ENCODE data around the gene CPOX.

Gene CPOX

DNA sequence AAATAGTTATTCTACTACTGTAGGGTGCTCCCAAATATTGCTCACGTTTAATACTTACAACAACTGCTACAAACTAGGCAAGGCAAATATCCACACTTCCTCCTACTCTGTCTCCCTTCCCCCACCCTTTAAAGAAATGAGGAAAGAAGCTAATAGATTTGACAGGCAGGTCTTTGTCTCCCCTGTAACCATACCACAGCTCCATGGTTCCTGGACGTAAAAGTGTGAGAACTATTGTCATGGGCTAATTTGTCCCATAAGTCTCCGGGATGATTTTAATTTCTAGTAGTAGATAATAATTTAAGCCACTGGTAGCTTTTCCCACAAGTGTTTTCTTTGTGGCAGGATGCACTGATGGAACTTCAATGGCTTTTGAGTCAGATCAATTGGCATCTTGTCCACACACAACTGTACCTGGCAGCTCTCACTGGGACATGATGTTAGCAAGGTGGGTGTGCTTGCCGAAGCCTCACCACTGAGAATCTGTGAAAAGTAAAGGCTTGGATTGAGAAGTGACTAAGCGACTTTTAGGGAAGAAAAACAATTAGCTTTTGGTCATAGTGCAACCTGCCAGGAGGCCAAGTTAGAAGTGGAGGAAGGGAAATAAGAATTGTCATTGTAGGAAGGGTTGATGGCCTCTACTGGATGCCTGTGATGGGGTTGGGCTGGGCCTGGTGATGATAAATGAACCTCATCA is 1.4 kb upstream of the CPOX start:
- no peak for DNase-seq

DNA sequence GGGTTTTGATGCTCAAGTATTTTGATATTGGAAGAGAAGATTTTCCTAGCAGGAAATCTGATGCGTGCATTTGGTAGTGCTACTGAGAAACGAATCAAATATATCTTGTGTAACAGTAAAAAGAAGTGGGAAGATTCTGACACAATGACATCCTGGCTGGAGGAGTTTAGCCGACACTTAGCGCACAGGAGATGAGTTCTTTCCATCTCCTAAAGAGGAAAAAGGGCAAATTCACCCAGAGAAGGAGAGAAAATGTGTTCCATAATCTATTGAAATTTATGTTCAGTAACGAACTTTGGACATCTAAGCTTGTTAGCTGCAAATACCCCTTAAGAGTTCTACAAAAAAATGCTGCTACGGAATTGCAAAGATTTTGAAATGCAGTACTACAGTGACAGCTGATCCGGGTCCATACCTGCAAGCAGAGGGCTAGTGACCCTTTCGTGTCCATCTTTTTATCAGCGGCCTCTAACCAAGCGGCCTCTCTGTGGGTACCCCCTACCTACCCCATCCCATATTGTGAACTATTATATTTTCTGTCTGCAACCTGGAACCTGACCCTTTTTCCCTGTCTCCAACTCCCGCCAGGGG is 971 bp downstream of the CPOX start:
- no peak for DNase-seq

DNA sequence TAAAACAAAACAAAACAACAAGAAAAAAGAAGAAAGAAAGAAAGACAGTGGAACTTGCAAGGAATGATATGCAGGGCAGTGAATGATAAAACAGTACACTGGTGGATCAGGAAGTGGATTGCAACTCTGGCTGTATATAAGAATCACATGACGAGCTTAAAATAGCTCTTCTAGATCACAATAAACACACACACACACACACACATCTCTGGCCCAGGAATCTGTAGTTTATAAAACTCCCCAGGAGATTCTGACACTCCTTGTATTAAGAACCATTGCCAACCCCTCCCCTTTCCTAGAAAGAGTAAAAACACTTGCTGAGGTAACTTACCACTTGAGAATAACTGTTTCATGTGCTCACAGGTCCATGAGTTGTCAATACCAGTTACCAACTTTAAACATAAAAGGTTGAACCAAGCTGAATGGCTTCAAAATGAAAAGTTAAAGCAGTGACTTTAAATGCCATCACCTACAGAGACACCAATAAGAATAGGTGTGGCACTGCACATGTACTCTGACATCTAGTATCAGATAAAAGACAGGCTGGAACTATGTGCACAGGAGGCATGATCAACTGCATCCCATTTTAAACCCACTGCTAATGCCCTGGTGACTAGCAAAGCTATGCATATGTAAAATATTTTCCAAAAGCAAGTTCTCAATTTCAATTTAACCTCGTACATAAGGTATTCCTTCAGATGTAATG is 3.9 kb downstream of the CPOX start:
- peak; percentile 22 for DNase-seq

DNA sequence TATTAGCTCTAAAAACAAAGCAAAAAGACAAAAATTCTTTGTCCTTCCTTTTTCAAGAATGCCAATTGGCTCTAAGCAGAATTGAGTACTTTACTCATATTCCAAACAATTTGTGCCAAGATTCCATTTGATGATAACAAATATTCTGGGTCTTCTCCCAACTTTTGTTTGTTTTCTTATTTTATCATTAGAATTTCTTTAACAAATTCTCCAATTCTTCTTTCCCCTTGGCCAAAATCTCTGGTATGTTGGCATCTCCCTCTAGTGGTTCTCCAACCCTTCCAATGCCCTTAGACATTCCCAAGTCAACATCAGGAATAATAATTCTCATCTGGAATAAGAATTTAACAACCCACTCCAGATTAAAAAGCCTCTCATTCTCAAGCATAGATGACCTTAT is 5.3 kb downstream of the CPOX start:
- no peak for DNase-seq

DNA sequence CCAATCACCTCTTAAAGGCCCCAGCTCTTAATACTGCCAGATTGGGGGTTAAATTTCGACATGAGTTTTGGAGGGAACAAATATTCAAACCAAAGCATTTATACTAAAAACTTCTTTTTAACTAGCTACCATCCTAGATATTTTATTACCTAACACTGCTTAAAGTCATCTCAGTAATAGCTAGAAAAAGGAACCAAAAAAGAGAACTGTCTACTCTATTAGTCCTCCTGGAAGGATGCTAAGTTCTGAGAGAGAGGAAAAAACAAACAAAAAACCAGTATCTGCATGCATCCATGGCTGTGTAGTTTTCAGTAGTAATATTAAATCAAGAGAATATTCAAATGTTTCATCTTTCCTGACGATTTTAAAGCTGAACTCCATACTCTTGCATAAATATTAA is 5.8 kb downstream of the CPOX start:
- DNase-seq, result no peak

DNA sequence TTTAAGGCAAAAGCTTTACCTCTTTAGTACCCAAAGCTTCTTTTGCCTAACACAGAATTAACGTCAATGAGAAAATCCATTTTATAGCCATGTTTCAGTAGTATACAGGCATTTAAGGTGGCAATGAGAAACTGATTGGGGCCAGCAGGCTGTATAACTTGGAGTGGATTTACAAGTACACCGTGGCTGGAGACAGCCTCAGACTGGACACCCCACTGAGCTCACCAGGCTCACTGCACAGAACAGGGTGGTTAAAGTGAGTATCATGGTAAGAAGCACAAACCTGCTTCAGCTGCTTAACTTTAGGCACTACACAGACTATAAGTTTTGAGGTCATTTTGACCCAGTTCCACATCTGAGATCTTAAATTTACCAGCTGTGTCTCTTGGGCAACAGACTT is 8.9 kb downstream of the CPOX start:
- DNase-seq, result no peak

DNA sequence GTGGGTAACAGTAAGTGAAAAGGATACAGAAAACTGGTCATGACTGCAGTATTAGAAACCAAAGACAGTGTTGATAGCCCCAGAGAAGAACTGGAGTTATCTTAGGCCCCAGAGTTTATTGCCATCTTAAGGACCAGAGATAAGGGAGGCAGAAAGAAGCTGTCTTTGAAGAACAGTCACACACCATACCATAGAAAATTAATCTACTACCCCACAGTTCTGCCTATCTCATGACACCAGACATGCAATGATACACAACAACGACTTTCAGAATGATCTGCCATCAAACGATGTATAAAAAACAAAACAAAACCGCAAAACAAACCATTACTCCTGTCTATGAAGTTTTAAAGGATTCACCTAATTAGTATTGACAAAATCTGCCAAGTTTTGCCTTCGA is 9.6 kb downstream of the CPOX start:
- DNase-seq, result no peak

DNA sequence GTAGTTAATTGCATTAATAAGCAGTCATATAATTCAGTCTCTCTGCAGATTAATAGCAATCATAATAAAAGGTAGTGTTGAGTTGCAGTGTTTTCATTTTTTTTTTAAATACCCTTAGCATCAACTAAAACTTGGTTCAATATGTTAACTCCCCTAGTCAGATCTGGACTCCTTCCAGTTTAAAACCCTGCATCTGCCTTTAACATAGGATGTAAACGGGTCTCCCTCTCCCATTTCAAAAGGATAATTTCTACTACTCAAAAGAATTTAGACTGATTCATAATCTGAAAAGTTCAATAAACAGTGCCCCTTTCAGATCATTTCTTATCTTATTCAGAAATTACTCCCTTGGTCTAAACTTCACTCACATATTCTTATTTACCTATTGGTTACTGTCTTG is 11.4 kb downstream of the CPOX start:
- no peak for DNase-seq

DNA sequence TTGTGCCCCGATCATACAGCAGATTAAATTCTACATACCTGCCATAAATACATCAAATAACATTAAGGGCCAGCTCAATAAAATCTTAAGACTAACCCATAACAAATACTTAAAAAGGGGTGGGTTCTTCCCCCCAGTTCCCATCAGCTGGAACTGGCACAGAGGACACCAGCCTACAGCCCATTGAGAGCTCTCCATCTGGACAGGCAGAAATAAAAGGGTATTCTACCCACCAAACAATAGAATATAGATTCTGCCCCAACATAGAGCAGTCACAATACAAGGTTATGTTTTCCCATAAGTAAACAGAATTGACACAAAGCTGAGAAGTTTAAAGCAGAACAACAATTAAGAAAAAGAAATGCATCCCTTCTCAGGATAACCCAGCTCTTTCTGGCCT is 11.9 kb downstream of the CPOX start:
- no peak for DNase-seq

DNA sequence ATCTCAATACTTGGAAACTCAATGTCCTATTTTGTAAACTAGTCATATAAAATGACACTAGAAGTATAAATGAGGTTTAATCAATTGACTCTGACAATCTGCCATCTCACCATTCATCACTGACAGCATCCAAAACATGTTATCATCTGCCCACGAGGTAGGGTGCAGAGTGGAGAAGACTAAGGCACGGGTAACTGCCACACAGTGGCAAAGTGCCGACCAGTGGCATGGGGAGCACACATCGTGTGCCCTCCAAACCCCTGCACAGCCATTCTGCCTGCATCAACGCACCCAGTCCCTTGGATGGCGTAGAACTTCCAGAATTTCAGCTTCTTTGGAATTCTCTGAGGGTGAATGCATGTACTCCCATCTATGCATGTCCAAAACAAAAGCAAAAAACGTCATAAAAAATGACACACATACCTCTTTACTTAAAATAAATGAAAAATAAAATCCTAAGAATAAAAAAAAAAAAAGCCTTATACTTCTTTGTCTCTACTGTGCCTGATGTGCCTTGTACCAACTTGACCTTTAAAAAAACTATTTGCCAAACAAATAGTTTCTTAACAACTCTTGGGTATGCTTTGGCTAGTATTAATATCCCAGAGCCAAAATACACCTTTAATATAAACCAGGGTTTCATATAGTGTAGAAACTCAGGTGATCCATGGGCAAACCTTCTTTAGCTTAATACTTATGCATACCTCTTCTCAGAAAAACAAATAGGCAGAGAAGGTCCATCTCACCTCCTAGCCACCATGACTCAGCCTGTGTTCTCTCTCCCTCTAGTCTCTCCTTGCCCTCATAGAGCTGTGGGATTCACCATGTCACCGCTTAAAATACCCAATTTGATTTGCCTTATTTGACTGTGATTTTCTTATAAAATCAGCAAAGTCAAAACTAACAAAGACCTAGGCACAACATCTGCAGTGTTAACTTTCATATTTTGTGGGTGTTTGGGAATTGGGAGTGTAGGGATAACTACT is 12.7 kb downstream of the CPOX start:
- DNase-seq, result no peak

DNA sequence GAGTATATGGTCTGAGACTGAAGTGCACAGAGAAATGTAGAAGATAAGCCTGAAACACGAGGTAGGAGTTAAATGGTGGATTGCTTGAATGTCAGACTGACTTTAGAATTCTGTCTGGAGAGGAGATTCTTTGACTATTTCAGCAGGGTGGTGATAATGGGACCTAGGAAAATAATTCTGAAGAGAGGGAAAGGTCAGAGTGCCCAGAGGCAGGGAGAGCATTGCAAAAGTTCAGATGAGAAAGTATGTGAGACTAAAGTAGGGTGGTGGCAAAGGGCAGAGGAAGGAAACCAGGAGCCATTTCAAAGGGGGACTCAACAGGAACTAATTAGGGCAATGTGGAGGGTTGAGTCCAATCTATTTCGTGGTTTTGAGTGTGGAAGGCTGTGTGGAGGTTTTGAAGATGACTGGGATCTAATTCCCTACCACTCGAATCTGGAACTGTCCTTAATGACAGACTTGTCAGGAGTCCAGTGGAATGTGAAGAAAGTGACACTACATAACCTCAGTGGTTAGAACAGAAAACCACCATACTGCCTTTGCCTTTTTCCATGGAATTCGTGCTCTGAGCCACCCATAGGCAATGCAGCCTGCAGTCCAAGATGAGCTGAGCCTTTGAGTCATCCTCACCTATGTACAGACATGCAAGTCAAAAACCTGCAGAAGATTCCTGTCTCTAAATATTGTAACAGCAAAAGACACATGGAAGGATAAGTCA is 16.1 kb downstream of the CPOX start:
- DNase-seq, result peak; percentile 49

DNA sequence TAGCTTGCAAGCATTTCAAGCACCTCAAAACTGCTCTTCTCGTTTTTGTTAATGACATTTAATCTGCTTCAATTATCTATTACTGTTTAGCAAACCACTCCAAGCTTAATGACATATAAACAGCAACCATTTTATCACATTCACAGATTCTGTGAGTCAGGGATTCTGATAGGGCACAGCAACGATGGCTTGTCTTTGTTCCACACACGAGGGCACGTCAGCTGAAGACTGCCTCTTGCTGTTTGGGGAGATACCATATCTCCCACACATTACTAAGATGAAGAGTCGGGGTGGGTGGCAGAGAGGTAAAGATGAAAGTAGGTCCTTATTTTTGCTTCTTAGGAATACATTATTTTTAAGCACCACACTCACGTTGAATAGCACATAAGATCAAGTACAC is 19.3 kb downstream of the CPOX start:
- DNase-seq, result no peak

DNA sequence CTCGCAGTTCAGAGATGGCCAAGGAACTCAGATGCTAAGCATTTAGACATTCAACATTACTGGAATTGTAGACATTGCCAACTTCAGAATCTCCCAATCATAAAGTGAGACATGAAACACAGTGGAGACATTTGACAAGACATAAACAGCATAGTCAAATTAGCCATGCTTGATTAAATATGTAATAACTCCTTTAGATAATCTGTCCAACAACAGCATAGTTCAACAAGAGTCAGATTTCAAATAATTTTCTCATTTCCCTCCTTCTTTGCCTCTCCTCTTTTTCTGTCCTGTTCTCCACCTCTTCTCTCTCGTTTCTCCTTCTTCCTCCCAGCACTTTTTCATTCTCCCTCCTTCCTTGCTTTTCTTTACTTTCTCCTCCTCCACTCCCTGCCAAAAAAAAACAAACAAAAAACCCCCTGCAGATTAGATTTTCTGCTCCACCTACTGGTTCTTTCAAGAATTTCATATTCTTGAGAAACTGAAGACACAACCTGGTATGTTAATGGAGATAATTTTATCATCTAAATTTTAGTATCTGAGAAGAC is 20.2 kb downstream of the CPOX start:
- peak; percentile 22 for DNase-seq

DNA sequence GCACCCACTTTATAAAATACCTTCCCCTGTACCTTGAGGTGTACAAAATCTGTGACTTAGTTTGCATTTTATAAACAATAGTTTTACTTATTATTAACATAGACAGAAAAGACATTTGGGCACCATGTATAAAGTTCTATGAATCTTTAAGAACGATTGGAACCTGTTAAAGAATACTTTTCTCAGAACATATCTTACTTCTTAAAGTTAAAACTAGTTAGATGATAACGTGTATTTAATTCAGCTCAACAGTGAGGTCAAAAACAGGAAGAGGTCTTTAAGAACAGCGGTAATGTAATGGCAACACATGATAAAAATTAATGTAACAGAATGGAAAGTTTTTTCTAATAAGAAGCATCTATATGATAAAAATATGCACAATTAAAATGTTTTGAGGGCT is 25.0 kb downstream of the CPOX start:
- no peak for DNase-seq

DNA sequence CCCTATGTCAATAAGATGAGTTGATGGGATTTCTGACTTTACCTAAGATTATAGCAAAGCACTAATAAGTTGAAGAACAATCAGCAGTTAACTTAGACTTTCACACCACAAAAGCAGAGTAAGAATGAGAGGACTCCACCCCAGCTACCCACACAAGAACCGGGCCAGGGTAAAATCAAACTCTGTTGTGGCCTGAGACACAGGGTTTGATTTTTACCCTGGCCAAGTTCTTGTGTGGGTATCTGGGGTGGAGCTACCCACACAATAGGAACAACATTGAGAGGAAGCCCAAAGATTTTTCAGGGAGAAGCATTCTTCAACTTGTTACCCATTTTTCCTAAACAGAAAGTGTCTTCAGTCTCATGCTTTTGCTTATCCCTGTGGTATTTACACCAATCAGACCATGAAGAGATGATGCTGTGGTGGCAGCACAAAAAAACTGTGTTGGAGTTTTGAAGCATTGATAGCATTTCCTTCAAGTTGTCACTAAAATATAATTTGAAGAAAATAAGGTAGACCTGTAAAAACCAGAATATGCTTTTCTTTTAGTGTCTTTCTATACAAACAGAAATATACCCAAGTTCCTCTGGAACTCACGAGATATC is 25.6 kb downstream of the CPOX start:
- DNase-seq, result no peak

DNA sequence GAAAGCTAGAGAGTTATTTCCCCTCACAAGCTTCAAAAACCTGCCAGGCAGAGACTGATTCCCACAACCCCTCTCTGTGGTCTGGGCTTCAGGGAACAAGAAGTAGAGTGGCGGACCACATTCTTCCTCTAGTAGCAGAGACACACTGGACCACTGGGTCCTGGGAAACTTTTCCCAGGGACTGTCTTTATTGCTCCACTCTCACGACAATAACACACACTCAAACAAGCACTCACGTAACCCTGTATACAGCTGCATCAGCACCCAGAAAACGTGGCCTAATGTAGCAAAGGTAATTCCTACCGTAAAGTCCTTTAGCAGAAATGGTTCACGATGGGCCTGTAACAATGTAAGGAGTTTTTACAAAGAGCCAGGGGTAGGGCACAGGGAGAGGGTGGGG is 27.6 kb downstream of the CPOX start:
- DNase-seq, result no peak

DNA sequence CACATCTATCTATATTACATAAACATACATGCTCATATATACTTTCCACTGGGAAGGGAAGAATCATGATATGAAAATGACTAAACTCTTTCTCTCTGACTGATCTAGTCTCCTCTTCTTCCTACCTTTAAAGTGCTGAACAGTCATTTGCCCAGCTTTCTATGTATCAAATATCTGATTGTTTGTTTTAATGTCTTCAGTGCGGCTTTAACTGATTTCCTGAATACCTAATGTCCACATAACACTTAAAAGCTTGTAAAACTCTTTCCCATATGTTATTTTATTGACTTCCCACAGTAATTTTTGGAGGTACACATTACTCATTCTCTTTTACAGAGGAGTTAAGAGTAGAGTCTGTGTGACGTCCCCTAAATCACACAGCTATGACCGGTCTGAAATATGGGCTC is 28.2 kb downstream of the CPOX start:
- peak; percentile 50 for DNase-seq

DNA sequence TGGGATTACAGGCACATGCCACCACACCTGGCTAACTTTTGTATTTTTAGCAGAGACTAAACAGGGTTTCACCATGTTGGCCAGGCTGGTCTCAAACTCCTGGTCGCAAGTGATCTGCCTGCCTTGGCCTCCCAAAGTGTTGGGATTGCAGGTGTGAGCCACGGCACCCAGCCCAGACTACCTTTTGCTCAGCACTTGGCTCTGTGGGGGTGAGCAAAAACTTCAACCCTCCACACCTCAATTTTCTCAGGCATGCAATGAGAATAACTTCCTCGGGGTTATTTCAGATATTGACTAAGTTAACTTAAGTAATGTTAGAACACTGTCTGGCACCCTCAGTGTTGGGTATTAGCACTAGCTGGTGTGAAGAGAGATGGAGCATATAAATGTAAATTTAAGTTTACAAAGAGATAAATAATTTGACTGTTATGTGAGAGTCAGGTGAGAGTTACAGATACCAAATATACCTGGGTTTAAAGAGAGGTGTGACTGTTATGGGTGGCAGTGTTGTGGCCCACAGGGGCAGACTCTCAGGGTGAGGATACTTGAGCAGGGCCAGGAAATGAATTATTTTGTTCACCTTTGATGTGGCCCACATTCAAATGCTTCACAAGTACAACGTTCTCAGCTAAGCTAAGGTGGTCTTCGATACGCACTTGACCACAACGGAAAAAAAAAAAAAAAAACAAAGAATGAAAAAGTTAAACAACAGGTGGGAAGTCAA is 29.0 kb downstream of the CPOX start:
- no peak for DNase-seq

DNA sequence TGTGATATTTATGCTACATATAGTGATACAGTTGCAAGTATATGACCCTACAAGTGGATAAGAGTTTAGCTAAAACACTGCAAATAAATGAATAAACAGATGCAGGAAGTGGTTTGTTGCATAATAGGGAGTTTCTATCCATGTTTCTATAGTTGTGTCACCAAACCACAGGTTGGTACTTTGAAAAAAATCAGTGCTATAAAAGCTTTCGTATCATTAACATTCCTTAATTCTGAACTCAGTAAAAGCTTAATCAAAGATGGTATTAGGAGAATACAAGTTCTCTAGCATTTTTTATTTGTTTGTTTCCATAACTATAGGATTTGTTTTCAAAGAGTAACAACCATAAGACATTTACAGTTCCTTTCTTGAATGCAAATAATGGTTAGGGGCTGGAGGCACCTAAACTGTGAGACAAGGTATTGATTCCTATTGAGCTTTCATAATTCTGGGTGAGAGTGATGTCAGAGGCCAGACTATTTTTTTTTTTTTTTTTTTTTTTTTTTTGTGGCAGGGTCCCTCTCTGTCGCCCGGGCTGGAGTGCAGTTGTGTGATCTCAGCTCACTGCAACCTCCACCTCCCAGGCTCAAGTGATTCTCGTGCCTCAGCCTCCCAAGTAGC is 29.6 kb downstream of the CPOX start:
- DNase-seq, result peak; percentile 86

DNA sequence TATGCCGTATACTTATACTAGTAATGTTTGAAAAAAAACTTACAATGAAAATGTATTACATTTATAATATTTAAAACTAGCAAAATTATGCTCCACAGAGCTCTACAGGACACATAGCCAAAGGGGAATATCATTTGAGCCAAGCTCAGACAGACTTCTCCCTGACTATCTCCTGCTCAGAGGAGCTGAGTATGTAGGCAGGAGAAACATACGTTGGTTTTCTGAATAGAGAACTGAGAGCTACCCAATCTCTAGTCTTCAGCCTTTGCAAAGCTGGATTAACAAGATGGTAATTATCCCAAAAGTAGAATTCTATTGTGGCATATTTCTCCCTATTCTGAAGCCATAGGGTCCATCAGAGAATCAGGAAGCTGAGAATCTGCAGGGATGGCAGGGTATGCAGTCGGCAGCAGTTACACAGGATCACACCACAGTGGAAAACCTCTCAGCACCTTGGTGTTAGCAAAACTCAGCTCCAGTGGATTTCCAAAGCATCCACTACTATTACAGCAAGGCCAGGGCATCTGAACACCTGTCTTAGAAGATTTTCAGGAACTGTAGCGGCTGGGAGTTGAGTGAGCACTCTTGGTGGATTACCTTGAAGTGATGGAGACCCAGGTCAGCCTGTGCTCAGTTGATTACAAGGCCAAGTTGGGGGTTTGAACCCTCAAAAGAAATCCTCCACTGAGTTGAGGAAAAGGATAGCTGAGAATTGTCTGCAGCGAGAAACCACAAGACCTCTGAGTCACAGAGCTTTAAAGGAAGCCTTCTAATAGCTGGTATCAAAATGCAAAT is 31.5 kb downstream of the CPOX start:
- peak; percentile 35 for DNase-seq
